Central memory CD4-positive, alpha-beta T cell (primary cell): ENCODE data around the gene CLSTN1.
"Not testable (repeated sequence)": the region's sequence is repeated elsewhere in the genome, so short reads cannot be mapped to it uniquely, and the experiment has no call there.

ENCODE experiments used
- DNase-seq: peaks from one replicate; pipeline ENCODE4 v3.0.0; 2022

Gene CLSTN1

DNA sequence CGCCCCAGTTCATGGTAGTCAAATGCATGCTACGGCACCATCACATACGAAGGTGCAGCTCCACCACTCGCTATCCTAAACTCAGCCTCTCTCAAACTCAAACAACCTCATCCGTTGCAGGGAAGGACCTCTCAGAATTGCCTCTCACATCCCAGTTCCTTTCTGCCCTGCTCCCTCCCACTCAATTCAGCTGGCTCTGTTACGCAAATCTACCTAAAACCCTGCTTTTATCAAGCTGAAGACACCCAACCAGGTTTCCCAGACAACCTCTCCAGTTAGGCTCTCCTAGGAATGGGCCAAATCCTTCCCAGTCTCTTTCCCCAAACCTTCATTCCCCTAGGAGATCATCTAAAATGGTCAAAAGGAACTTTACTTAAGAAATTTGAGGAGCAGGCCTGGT, 62.9 kb downstream of the CLSTN1 start:
- DNase-seq: no peak

DNA sequence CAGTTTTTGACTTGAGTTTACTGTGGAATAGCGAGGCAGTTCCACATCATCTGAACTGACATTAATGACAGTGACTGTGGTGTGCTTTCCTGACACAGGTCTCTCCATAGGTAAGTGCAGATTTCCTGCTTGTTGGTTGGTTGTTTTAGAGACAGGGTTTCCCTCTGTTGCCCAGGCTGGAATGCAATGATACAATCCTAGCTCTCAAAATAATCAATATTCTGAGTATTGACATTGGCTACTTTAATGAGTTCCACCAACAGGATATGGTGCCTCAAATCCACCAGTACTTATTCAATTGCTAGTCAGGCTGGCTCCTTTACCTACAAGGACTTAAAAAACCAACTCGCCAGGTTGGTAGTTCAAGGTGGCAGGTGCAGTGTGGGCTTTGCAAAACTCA, 63.8 kb downstream of the CLSTN1 start:
- no peak for DNase-seq

DNA sequence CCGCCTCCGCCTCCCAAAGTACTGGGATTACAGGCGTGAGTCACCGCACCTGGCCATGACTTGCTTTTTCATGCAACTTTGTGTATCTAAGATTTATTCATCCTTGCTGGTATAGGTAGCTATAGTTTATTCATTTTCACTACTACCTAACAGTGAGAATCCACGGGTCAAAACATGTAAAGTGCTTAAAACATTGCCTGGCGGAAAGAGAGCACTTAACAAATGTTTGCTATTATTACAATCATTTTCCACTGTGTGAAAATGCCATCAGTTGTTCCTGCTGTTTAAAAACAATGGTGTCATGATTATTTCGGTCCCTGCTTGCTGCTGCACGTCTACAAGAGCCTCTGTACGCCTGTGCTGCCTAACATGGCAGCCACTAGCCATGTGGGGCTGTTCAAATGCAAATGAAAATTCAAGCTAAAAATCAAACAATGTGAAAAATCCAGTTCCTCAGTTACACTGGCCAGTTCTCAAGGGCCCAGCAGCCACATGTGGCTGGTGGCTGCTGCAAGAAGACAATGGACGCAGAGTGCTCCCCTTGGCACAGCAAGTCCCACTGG, 65.1 kb downstream of the CLSTN1 start:
- DNase-seq: no peak

DNA sequence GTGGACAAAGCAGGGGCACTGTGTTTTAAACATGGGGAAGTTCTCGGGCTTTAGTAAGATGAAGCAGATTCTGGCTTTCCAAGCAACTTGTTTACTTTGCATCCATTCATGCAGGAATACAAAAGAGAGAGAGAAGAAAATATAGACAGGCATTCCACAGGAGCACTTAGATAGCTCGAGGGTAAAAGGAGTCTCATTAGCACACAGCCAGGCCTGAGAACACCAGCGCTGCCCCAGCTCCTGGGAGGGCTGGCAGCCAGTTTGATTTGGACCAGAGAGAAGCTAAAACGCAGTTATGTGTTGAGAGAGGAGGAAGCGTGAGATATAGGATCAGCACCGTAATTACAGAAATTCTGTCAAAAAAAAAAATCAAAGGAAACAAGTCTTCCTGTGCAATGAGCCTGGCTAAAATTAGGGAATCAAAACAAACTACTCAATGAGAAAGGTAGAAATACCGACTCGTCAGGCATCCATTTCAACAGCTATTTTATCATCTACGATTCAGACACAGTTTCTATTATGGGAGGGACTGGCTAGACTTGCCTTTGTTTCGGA, 68.2 kb downstream of the CLSTN1 start:
- no peak for DNase-seq

DNA sequence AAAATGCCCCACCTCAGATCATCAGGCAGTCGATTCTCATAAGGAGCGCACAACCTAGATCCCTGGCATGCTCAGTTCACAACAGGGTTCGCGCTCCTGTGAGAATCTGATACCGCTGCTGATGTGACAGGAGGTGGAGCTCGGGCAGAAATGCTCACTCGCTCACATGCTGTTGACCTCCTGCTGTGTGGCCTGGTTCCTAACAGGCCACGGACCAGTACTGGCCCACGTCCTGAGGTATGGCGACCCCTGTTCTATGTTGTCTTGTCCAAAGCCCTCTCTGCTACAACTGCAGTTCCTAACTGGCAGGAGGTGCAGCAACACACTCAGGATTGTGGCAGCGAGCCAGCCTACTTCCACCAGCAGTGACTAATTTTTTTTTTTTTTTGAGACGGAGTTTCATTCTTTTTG, 70.6 kb downstream of the CLSTN1 start:
- no peak for DNase-seq

DNA sequence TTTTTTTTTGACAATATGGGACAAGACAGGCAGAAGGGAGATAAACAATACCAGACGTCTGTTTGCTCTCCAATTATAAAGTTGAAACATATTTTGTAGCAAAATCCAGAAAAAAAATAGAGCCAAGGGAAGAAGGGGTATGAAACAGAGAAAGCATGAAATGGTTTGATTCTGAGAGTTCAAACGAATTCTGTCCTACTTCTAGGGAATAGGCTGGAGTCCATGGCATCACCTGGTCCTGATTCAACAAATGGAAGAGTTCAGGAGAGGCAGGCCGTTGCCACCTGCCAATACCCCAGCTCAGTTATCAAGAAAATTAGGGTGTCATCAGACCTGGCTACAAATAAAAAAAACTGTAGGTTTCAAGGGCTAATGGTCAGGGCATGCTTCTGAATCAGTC, 71.8 kb downstream of the CLSTN1 start:
- no peak for DNase-seq

DNA sequence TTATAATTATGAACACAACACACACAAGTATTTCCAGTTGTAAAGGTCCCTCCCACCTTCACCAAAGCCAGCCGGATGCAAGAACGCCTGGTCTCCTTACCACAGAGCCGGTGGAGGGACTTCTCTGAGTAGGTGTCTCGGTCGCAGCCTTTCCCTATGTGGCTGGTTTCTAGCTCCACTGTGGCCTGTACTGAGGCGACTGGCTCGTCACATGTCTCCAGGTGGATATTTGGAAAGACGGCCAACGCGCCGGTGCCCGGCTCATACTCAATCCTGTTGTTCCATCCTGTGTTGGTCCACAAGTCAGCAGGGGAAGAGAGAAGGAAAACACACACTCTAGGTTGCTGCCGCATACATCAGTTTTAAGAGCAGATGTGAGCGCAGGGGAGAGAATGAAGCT, 74.4 kb downstream of the CLSTN1 start:
- no peak for DNase-seq

DNA sequence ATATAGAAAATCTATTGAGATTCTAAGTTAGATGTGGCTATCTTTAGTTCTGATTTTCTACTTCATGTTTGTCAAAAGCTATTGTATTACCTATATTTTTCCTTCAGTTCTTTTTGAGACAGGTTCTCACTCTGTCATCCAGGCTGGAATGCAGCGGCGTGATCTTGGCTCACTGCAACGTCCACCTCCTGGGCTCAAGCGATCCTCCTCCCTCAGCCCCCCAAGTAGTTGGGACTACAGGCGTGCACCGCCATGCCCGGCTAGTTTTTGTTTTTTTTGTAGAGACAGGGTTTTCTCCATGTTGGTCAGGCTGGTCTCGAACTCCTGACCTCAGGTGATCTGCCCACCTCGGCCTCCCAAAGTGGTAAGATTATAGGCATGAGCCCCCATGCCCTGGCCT, 75.4 kb downstream of the CLSTN1 start:
- not testable (repeated sequence) for DNase-seq

DNA sequence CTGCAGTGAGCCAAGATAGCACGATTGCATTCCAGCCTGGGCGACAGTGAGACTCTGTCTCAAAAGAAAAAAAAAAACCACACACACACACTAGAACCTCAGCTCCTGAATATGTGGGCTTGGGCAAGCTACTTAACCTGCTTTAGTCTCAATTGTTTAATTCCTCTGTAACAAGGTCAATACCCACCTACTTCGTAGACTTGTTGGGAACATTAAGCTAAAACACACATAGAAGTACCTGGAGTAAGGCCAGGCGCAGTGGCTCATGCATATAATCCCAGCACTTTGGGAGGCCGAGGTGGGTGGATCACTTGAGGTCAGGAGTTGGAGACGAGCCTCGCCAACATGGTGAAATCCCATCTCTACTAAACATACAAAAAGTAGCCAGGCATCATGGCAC, 77.1 kb downstream of the CLSTN1 start:
- no peak for DNase-seq

DNA sequence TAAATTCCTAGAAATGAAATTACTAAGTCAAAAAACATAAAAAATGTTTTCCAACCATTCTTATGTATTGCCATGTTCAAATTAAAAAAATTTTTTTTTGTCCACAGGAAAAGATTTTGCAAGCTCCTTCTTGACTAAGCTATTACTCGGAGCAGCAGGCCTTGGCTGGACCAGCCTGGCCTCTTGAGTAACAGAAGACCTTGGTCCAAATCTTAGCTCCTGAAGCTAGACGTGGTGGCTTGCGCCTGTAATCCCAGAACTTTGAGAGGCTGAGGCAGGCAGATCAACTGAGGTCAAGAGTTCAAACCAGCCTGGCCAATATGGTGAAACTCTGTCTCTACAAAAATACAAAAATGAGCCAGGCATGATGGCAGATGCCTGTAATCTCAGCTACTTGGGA, 77.6 kb downstream of the CLSTN1 start:
- DNase-seq: no peak

DNA sequence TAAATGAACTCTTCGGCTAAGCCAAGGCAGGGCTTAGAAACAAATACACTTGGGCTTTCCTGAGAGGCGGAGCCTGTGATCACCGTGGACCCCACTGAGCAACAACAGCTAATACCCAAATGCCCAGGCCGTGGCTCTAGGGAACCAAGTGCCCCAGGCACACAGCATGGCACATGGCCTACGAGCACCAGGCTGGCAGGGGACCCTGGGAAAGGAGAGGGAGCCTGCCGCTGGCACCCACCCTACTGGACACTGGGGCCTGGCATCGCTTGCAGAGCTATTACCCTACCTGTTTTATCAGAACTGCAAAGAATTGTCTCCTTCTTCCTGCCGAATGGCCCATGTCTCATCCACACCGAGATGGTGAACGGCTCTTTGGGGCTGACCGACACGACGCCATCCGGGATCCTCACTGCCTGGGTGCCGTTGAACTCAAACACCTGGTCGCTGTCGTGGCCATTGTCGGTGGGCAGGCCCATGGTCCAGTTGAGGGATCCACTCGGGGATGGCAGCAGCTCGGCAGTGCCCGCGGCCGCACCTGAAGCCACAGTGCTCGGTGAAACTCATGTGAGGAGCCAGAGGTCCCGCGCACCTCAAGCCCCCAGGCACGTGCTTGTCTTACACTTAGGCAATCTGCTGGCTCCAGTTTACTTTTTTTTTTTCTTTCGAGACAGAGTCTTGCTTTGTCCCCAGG, 79.5 kb downstream of the CLSTN1 start:
- DNase-seq: no peak

DNA sequence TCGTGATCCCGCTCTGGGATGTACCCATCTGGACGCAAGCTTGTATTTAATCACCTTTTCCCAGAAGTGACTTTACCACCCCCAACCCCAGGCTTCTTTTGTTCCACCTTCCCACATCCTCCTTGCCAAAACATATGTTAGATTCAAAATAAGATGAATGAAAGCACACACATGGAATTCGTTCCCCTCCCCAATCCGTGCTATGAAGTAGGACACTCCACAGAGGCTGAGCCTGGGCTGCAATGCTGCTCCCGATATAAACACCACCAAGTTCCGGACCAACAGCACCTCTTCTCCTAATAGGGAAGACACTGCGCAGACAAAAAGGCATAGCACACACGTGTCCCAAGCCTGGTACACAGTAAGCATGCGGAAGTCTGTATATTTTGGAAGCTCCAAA, 86.1 kb downstream of the CLSTN1 start:
- no peak for DNase-seq

DNA sequence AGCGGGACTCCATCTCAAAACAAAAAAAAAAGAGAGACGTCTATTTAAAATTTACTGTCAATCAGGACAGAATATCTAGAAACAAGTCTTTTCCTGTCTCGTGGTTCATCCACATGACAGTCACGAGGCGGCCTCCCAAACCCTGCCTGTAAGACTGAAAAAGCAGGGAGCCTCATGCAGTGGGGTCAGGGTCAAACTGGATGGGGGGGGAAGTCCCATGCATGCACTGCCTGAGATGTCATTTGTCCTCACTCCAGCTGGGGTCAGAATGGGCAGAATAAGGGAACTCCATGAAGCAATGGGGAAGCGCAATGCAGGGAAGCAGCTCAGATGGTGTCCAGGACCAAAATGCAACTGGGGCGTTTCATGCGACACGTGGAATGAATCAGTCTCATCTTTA, 86.7 kb downstream of the CLSTN1 start:
- DNase-seq: no peak

DNA sequence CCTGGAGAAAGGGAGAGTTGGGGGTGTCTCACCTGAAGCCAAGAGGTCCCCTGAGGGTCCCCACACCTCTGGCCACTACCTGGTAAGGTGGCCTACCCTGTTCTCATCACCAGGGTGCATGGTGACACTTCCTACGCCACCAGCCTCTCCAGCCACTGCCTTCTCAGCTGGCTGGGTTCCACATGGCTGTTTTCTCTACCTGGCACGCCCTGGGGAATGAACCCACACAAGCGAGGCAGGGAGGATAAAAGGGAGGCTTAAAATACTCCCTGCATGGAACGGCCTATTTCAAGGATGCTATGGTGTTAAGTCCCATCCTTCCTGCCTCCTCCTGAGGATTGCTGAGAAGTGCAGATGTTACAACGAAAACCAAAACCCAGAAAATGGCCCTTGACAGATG, 87.5 kb downstream of the CLSTN1 start:
- no peak for DNase-seq

DNA sequence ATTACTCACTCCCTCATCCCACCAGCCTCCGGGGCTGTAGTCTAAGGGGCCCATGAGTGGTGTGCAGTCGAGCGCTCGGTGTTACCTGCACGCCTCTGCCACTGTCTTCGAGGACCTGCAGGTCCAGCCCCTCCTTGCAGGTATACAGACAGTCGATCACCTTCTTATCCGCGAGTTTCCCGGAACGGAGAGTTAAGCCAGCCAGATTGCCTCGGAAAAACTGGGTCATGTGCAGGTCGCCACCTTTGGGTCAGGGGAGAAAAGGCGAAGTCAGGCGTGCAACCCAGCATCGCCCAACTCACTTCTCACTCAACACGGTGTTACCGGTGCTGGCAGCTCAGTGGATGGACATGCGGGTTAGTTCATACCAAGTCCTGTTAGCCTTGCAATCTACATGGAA, 88.0 kb downstream of the CLSTN1 start:
- no peak for DNase-seq

DNA sequence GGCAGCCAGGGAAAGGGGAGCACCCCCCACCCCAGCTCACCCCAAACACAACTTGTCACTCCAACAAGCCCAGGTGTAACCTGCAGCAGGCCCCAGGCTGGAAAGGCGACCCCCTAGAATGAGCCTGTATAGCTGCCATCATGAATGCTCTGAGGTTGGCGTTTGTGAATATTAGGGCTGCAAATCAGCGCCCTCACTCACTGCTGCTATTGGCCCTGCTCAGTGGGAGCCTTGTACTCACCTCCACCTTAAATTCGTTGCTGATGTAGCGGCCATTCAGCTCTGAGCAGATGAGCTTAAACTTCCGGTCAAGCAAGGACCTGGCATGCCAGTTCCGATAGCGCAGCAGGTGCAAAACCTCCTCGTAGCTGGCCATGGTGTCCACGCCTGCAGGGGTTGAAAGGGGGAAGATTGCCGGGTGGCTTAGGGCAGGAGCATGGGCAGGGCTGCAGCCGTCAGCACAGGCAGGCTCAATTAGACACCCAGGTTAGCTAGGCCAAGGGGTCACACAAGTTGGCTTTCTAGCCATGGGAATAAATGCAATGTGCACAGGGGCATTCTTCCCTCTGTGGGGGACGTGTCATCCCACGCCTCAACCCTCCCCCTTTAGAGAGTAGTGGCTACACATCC, 90.5 kb downstream of the CLSTN1 start:
- no peak for DNase-seq

DNA sequence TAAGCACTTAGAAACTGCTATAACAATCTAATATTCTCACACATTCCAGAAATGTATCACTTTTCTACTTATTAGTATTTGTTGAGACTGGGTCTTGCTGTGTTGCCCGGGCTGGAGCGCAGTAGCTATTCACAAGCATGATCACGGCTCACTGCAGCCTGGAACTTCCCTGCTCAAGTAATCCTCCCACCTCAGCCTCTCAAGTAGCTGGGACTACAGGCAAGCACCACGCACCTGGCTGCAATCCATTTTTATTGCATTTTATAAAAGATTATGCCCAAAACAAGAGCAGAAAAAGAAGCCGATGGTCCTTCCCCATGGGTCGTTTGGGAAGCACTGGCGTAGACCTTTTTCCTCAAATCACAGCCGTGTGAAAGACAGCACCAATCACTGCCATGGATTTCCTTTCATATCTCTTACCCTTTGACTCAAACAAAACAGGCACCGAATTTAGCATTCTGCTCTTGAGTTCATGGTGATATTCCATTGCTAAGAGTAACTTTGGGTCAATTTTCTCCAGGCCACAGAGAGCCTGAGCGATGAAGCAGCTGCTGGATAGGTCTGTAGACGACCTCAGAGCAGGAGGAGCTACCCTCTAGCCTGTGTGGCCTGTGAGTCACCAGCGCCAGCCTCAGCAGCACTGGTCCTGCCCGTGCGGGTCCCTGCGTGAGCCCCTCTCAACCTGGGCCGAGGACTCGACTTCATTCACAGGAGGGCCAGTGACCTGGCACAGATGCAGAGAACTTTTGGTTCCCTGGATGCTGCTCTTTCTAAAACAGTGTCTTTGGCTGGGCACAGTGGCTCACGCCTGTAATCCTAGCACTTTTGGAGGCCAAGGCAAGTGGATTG, 91.4 kb downstream of the CLSTN1 start:
- DNase-seq: no peak

DNA sequence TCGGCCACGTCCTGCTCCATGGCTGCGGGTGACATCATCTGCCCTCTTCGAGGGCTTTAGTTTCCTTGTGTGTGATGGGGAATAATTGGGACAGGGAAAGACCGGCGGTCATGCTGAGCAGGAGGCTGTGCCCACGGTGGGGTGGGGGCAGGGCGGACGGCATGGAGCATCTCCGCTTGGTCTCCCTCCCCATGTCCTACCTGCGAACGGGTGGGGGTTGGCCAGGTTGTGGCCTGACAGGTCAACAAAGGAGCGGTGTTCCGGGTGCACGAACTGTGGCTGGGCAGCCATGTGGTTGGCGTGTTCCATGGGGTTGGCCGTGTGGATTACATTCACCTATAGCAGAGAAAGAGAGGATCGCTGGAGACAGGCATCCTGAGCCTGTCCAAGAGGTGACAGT, 92.2 kb downstream of the CLSTN1 start:
- DNase-seq: no peak

DNA sequence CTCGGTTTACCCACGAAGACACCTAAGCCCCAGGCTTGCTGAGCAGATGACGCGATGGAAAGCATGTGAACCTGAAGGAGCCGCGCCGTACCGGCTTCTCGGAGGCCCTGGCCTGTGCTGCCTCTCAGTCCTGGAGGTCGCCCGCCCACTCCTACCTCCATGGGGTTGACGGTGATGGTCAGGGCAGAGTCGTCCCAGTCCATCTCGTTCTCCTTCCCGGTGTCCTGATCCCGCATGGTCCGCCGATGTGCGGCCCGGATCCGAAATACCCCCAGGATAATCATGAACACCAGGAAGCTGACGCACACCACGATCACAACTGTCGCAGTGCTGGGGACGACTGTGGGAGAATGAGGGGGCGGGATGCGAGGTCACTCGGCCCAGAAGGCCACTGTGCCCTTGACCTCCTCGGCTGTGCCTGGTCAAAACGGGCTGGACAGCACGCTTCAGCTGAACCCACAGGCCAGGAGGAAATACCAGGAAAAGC, 92.7 kb downstream of the CLSTN1 start:
- DNase-seq: no peak

DNA sequence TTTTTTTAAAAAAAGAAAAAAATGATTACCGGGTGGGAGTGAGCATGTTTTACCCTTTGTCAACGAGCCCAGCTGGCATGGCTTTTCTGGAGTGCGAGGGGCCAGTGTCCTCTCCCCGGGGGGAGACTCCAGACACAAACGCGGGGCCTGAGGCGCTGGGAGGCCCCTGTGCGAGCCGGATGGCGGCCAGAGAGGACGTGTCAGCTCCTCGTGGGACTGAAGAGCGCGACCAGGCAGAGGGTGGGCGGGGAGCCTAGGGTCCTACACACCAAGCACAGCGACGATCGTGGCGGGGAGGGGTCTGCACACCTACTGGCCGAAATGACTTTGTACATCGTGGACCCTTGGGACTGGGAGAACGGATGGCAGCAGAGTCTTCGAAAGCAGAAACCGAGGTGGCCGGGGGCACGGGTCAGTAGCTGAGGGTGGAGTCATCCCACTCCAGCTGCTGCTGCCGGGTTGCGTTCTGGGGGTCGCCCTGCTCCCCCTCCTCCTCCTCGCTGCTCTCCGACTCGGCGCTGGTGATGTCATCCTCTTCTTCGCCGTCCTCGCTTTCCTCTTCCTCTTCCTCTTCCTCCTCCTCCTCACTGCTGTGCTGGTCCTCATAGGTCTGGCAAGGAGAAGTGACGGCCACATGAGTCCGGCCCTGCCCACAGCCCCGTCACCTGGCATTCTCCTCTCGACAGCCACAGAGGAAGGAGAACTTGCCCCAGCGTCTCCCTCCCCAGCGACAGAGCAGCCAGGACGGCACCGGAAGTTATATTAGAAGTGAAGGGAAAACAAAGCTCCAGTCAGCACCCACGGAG, 93.5 kb downstream of the CLSTN1 start:
- no peak for DNase-seq

DNA sequence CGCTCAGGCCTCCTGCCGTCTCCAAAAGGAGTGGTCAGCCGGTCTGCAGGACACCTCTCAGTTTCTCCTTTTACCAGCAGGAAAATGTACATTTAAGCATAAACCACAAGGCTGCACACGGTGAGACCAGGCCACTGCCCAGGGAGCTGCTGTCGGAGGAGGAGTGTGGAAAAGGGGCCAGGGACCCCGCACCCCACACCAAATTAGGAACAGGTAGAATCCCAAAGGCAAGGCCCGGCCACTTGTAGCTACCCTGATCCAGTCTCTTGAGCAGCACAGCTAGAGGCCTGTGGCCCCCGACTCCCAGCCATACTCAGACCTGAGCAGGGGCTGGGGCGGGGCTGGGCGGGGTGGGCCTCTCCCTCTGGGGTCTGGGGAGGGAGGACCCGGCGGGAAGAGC, 94.2 kb downstream of the CLSTN1 start:
- no peak for DNase-seq
